GM15510 (cell line): ENCODE results near the gene PKIG.

Experiments
- POLR2A ChIP-seq: IDR thresholded peaks from 3 replicates; pipeline ENCODE4 v1.6.1; 2011; ENCODE audit warnings: borderline replicate concordance; ENCODE audit not compliant: insufficient read length; ENCODE audit errors: extremely low read depth

Gene PKIG

DNA sequence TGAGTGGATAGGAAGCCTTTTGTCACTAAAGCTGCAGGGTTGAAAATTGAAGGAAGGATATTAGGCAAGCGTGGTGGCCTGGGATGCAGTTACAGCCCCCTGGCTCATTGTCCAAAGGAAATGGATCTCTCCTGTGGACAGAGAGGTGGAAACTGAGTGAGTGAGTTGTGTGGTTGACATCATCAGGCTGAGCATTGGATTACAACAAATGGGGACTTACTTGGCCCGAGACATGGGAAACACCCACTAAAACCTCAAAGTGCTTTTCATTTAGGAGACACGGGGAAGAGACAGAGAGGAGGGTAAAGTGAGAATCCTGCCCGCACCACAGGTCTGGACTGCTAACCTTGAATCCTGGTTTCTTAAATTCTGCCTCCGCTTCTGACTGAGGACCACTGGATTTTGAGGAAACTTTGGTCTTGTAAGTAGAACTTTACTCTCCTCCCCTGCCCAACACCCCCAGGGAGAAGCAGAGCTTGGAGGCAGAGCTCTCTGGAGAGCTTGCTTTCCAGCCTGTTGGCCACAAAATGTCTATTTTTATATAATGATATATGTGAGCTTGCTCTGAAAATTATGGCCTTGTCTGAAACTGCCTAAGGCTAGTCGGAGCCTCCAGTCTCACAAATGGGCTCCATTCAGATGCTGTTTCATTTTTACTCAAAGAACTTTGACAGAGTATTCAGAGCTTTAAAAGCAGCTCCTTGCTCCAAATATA, at the start of gene PKIG:
PKIG (plus strand) TSS at position 269 of the 715 bp plus-strand sequence. CDS start 31,978 bp downstream, outside the sequence.
- TF ChIP-seq POLR2A = no peak

DNA sequence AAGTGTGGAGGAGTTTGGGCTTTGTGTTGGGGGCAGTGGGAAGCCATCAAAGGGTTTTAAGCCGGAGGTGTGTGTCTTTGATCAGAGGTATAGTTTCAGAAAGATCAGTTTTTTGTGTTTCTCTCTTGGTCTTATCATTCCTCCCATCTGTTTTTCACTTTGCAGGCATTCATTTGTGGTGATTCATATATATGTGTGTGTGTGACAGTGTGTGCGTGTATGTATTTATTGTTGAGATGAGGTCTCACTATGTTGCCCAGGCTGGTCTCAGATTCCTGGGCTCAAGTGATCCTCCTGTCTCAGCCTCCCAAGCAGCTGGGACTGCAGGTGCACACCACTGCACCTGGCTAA, 49.4 kb upstream of the PKIG start:
- no peak for TF ChIP-seq POLR2A

DNA sequence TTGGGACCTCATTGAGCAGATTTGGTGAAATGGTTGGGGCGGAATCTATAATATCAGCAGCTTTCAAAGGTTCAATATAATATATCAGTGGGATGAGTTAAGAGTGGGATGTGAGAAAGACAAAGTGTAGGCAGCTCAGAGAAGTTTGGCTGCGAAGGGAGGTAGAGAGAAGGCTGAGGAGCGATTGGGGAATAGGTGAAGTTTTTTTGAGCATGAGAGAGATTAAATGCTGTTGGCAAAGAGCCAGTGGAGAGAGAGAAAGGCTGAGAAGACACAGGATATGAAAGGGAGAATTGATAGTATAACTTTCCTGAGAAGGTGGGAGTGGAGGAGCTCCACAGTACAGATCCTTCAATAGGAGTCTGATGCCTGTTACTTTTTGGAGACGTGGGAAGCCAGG, 48.5 kb upstream of the PKIG start:
- TF ChIP-seq POLR2A = no peak

DNA sequence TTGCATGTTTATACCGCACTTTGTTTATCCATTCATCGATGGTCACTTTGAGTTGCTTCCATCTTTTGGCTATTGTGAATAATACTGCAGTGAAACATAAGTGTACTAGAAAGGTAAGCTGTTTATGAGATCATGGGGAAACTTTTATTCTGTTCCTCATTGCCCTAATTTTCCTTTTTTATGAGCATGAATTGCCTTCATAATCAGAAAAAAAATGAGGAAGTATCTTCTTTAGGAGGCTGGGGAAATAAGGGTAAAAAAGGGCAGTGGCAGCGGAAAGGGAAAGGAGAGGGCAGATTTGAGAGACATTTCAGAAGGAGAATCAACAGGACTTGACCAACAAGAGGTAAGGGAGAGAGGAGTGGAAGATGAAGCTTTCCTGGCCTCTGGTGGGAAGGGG, 46.2 kb upstream of the PKIG start:
- TF ChIP-seq POLR2A = no peak

DNA sequence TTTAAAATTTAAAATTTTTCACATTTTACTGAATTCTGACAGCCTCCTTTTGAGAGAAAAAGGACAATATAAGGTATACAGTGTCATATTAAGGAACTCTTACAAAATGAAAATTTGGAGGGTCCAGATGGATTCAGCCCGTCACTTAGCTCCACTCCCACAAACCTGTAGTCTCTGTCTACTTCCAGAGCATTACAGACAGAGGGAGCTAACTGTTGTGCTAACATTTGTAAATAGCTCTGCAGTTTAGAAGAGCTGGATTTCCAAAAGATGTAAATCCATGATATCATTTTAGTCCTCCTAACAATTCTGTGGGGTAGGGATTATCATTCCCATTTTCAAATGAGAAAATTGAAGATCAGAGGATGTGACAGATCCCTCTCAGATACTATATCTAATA, 44.4 kb upstream of the PKIG start:
- no peak for TF ChIP-seq POLR2A

DNA sequence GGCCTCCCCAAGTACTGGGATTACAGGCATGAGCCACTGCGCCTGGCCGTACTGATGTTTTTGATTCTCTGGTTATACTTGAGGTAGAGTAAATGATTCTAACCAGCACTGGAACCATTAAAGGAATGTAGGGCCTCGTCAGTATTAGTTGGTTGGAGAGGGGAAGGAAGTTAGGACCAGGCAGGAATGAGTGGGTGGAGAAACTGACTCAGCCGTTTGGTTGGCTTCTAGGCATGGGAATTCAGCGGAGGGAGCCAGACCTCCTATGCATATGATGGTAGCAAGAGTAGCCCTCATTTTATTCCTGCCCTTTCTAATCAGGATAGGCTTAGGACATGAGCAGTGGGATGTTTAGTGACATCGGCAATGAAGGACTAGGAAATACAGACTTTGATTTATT, 41.5 kb upstream of the PKIG start:
- no peak for TF ChIP-seq POLR2A

DNA sequence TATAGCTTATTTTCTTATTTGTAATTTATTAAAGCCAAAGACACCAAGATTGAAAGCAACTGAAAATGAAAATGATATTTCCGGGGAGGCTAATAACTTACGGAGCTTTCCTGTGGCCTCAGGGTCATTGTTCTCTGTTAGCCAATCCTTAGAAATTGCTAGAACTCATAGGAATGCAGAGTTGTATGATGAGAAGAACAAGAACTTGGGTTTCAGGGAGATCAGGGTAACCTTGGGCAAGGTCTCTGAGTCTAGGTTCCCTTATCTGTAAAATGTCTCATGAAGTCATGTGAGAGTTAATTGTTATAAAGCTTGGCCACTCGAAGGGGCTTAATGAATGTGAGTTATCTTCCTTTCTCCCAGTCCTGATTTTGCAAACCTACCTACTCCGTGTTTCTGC, 40.4 kb upstream of the PKIG start:
- TF ChIP-seq POLR2A = no peak

DNA sequence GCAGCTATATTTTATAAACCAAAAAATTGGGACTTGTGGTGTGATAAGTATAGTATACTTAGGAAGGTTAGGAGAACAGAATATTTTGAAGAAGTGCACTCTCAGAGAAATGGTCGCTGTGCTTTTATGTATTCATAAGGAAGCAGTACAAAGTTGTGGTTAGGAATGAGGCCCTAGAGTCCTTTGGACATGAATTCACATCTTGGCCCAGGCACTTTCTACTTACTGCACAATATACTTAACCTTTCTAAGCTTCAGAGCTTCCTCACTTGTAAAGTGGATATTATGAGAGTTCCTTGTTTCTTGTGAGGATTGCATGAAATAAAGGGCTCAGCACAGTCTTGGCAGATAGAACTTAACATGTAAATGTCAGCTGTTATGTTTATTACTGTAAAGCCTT, 39.5 kb upstream of the PKIG start:
- no peak for TF ChIP-seq POLR2A

DNA sequence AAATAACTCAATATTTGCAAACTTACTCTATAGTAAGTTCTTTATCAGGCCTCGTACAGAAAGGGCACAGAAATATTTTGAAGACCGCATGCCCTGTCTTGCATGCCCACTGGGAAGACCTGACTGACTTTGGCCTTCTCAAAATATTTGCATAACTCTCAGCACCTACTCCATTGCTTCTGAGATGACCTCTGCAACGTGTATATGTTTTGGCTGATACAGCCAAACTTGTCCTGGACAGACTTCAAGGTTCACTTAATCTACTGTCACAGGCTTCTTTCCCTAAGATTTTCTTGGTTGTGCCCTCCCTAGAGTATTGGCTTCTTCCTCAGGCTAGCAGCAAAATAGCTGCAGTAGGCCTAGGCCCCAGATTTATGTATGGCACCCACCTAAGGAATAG, 39.0 kb upstream of the PKIG start:
- TF ChIP-seq POLR2A = no peak

DNA sequence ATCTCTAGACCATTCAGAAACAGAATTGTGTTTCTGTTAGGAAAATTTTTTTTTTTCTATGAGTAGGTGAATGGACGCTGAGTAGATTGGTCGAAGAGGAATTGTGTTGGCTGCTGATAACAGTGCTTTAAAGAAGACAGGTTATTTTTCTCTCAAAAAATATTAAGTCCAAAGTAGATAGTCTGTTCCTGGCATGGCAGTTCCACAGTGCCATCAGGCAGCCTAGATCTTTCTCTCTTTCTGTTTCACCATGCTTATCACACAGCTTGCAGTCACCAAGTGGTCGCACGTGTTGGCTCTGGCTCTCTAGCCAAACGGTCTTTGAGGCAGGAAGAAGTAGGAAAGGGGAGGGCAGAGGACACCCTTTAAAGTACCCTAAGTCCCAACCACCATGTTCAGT, 38.1 kb upstream of the PKIG start:
- TF ChIP-seq POLR2A = no peak

DNA sequence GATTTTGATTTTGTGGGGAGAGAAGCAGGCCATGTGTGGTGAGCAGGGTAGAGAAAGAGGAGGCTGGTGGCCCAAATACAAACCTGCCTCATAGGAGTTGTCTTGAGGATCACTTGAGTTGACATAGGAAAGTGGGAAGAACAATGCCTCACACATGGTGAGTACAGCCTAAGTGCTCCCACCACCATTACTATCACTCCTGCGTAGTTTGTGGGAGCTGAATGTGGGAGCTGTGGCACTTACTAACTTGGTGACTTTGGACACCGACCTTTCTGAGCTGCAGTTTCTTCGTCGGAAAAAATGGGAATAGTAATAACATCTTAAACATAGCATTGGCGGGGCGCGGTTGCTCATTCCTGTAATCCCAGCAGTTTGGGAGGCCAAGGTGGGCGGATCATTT, 35.0 kb upstream of the PKIG start:
- TF ChIP-seq POLR2A = no peak

DNA sequence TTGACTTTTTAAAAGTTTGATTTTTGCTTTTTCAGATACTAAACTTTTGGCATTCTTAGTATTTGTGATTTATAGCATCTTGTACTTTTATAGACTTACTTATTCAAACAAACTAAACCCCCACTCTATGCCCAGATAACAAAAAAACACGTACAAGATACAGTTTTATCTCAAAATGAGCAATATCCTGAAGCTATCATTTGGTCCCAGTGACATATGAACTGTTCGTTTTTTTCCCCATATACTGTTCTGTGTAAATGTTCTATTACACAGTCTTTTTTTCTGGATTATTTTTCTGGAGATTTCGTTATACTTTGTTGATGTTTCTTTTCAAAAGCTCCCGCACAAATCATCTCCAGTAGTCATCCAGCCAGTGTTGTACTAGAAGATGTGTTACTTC, 33.3 kb upstream of the PKIG start:
- no peak for TF ChIP-seq POLR2A

DNA sequence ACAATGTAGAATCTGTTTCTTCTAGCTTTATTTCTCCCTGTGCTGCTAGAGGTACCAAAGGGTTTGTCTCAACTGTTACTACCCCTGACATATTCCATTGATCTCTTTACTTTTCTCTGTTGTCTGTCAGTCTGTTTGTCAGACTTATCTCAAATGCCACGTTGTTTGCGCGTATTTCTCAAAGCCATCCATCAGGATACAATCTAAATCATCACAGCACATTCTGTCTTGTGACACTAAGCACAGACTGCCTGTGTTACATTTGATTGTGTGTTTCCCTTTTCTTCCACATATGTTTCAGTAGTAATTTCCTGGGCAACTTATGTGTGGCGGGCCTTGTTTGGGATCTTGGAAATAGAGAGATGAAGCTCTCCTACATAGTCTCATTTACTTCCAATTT, 30.3 kb upstream of the PKIG start:
- no peak for TF ChIP-seq POLR2A

DNA sequence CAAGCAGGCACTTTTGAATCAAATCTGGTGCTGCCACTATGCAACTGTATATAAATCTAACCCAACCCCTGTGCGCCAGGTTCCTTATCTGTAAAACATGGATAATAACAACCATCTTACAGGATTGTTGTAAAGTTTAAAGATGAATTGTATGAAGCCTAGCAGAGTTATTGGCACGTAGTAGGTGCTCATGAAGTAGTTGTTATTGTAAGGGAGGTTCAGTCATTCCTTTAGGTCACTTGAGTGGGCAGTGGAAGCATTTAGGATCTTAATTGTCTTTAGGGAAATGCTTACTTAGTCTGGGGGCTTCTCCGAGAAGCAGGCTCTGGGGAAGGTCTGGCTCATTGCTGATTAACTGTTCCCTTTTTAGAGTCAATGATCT, 29.8 kb upstream of the PKIG start:
- no peak for TF ChIP-seq POLR2A

DNA sequence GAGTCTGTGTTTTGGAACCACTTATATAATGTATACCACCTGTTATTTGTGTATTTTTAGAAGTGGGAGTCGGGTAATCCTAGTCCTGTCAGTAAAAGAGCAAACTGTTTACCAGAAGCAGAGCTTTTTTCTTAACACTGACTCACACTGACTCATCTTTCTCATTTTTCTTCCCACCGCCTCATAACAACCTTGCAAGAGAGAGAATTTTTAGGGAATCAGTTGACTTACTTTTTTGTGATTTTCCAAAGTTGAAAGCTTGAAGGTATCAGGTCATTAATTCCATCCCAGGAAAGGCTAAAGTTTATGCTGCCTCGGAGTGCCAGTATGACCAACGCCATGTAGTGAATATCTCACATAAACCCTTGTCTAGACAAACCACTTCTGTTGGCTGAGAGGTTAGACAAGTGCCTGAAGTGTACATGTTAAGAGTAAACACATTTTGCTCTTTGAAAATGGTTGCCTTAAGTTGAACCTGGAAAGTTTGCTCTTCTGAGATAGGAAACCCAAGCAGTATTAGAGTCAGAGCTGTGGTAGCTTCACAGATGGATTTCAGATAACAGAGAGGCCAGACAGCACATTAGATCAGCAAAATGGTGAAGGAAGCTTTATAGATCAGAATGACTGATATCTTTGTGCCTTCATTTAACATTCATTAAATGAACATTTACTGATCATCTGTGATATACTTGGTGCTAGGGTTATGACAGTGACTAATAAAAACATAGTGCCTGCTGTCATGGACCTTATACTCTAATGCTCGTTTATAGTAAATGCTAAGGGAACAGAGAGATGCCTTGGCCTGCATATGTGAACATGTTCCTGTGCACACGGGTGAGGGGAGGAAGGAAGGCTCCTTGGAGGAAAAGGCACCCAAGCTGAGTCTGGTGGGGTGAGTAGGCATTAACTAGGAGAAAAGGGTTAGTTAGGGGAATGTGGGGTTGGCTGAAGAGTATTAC, 29.1 kb upstream of the PKIG start:
- no peak for TF ChIP-seq POLR2A

DNA sequence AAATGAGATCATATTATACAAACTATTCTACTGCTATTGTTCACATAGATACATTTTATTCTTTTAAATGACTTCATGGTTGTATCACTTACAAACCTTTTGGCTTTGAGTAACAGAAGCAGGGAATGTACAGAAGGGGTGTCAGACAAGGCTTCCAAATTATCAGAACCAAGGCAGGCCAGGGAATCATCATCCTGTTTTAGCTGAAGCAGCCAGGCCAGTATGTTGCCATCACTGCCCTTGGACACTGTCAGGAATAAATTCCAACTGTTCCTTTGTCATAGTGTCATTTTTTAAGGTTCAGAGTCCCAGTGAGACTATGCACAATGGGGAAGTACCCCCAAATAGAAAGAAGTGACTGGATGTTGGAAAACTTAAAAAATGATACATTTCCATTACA, 23.1 kb upstream of the PKIG start:
- no peak for TF ChIP-seq POLR2A
